Astrocyte (in vitro differentiated cells and primary cell): ENCODE data around the gene OR6C4. TPM values are rescaled to one million over a fixed set of nuclear protein-coding genes. Genes with fewer than 3 reads are reported as not detected.
"Not testable (repeated sequence)": the region's sequence is repeated elsewhere in the genome, so short reads cannot be mapped to it uniquely, and the experiment has no call there.

Experiments
- DNase-seq: peaks from one replicate; pipeline ENCODE4 v3.0.0-alpha.2; 2010; ENCODE audit warnings: low read depth
- FAIRE-seq: peaks from 2 replicates; lab custom pipeline; 2011; peaks lifted over from hg19 to GRCh38; lab: Jason Lieb, UNC
- H2AFZ ChIP-seq: 2 replicates; pipeline ENCODE4 v1.6.0; 2012; ENCODE audit warnings: low read depth, low read length, inconsistent platforms
- H3K27ac ChIP-seq: 2 replicates; pipeline ENCODE4 v1.5.1; 2011; ENCODE audit warnings: low read depth, low read length, inconsistent platforms
- H3K27me3 ChIP-seq: 2 replicates; pipeline ENCODE4 v1.6.0; 2011; ENCODE audit warnings: low read length, inconsistent platforms; ENCODE audit not compliant: insufficient read depth
- H3K36me3 ChIP-seq: 2 replicates; pipeline ENCODE4 v1.5.1; 2011; ENCODE audit warnings: low read length, inconsistent platforms; ENCODE audit not compliant: insufficient read depth
- H3K4me1 ChIP-seq: 2 replicates; pipeline ENCODE4 v1.5.1; 2011; ENCODE audit warnings: low read length, inconsistent platforms; ENCODE audit not compliant: insufficient read depth
- H3K4me2 ChIP-seq: 2 replicates; pipeline ENCODE4 v1.6.0; 2012; ENCODE audit warnings: low read length, inconsistent platforms
- H3K4me3 ChIP-seq: 2 replicates; pipeline ENCODE4 v1.5.1; 2011; ENCODE audit warnings: low read depth, mild to moderate bottlenecking, low read length, inconsistent platforms; ENCODE audit not compliant: insufficient read depth
- H3K79me2 ChIP-seq: 2 replicates; pipeline ENCODE4 v1.6.0; 2012; ENCODE audit warnings: mild to moderate bottlenecking, low read length, inconsistent platforms; ENCODE audit not compliant: insufficient read depth
- H3K9ac ChIP-seq: 2 replicates; pipeline ENCODE4 v1.6.0; 2012; ENCODE audit warnings: mild to moderate bottlenecking, low read length, inconsistent platforms
- H3K9me3 ChIP-seq: 2 replicates; pipeline ENCODE4 v1.5.1; 2012; ENCODE audit warnings: low read depth, mild to moderate bottlenecking, low read length, inconsistent platforms; ENCODE audit not compliant: insufficient read depth
- H4K20me1 ChIP-seq: 2 replicates; pipeline ENCODE4 v1.6.0; 2012; ENCODE audit warnings: low read length, inconsistent platforms; ENCODE audit not compliant: insufficient read depth
- H3K27ac Mint-ChIP-seq: one replicate; pipeline ENCODE4 v1.8.0; 2021; ENCODE audit warnings: mild to moderate bottlenecking, mixed read lengths; ENCODE audit not compliant: unreplicated experiment
- H3K27me3 Mint-ChIP-seq: one replicate; pipeline ENCODE4 v1.8.0; 2021; ENCODE audit warnings: low read depth, mixed read lengths; ENCODE audit not compliant: unreplicated experiment
- H3K36me3 Mint-ChIP-seq: one replicate; pipeline ENCODE4 v1.8.0; 2021; ENCODE audit warnings: low read depth, mixed read lengths; ENCODE audit not compliant: unreplicated experiment
- H3K4me1 Mint-ChIP-seq: one replicate; pipeline ENCODE4 v1.8.0; 2021; ENCODE audit warnings: low read depth, mixed read lengths; ENCODE audit not compliant: unreplicated experiment
- H3K4me3 Mint-ChIP-seq: one replicate; pipeline ENCODE4 v1.8.0; 2021; ENCODE audit warnings: mild to moderate bottlenecking, moderate library complexity, mixed read lengths; ENCODE audit not compliant: unreplicated experiment
- H3K9me3 Mint-ChIP-seq: one replicate; pipeline ENCODE4 v1.8.0; 2021; ENCODE audit warnings: mild to moderate bottlenecking, mixed read lengths; ENCODE audit not compliant: unreplicated experiment
- CTCF ChIP-seq: IDR thresholded peaks from 2 replicates; pipeline ENCODE4 v1.5.1; 2011; ENCODE audit warnings: low read depth, mild to moderate bottlenecking, inconsistent platforms, low read length, moderate library complexity; ENCODE audit not compliant: insufficient read depth
- EZH2 ChIP-seq: IDR thresholded peaks from 2 replicates; pipeline ENCODE4 v1.6.1; 2012; ENCODE audit warnings: mild to moderate bottlenecking, low read length, inconsistent platforms; ENCODE audit not compliant: insufficient read depth
- total RNA-seq: library from RNA; stranded (reverse); gene quantifications from 2 replicates; pipeline ENCODE4 v1.2.1, GENCODE V29; 2021

The OR6C4 gene
- total RNA-seq, 1 donor from 2014 or later: not detected

- Mint-ChIP-seq H3K27me3 (no peaks in the 10 kb centered on the region), H3K9me3 (peaks cover 8% of the 10 kb centered on the region), H3K36me3 (no peaks in the 10 kb centered on the region), H3K4me3 (no peak overlapping the region), H3K27ac (no peak overlapping the region), H3K4me1 (no peaks in the 10 kb centered on the region)
- H3K4me2 ChIP-seq: no peak overlapping the region
- H3K9ac ChIP-seq: no peak overlapping the region
- H3K4me1 ChIP-seq: no peaks in the 10 kb centered on the region
- no peak overlapping the region for H2AFZ ChIP-seq
- H4K20me1 ChIP-seq: no peaks in the 10 kb centered on the region
- no peaks in the 10 kb centered on the region for H3K79me2 ChIP-seq
- no peak overlapping the region for H3K4me3 ChIP-seq
- H3K27me3 ChIP-seq: no peaks in the 10 kb centered on the region
- DNase-seq: no peak
- TF ChIP-seq EZH2 (no peak), CTCF (no peak)
- no peak overlapping the region for H3K27ac ChIP-seq
- no peak for FAIRE-seq
- H3K9me3 ChIP-seq: no peaks in the 10 kb centered on the region
- no peaks in the 10 kb centered on the region for H3K36me3 ChIP-seq
Measured at GRCh38 chr12:55515696-55516095, 33.7 kb upstream of the OR6C4 start.

- H3K9me3 ChIP-seq: no peaks in the 10 kb centered on the region
- peaks cover 8% of the 10 kb centered on the region for H3K9me3 Mint-ChIP-seq
- H3K79me2 ChIP-seq: no peaks in the 10 kb centered on the region
- H3K27ac ChIP-seq: no peak overlapping the region
- no peak overlapping the region for H3K4me3 ChIP-seq
- FAIRE-seq (no peak), DNase-seq (no peak)
- no peaks in the 10 kb centered on the region for H3K4me1 Mint-ChIP-seq
- no peaks in the 10 kb centered on the region for H3K4me1 ChIP-seq
- no peaks in the 10 kb centered on the region for H4K20me1 ChIP-seq
- no peaks in the 10 kb centered on the region for H3K27me3 ChIP-seq
- TF ChIP-seq CTCF (no peak), EZH2 (no peak)
- H3K9ac ChIP-seq: no peak overlapping the region
- H3K36me3 ChIP-seq: no peaks in the 10 kb centered on the region
- H3K4me2 ChIP-seq: no peak overlapping the region
- H3K27ac Mint-ChIP-seq: no peak overlapping the region
- no peak overlapping the region for H3K4me3 Mint-ChIP-seq
- no peaks in the 10 kb centered on the region for H3K27me3 Mint-ChIP-seq
- H2AFZ ChIP-seq: no peak overlapping the region
- H3K36me3 Mint-ChIP-seq: no peaks in the 10 kb centered on the region
Measured at GRCh38 chr12:55516391-55516790, 33.0 kb upstream of the OR6C4 start.

DNA sequence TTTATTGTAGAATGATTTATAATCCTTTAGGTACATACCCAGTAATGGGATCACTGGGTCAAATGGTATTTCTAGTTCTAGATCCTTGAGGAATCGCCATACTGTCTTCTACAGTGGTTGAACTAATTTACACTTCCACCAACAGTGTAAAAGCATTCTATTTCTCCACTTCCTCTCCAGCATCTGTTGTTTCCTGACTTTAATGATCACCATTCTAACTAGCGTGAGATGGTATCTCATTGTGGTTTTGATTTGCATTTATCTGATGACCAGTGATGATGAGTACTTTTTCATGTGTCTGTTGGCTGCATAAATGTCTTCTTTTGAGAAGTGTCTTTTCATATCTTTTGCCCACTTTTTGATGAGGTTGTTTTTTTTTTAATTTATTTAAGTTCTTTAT, 1.2 kb upstream of the OR6C4 start:
- H2AFZ ChIP-seq, H3K36me3 ChIP-seq, H3K79me2 ChIP-seq, H3K4me1 ChIP-seq, H3K9me3 Mint-ChIP-seq, H3K4me3 ChIP-seq, H3K9ac ChIP-seq, H3K4me1 Mint-ChIP-seq, H3K36me3 Mint-ChIP-seq, FAIRE-seq, H3K4me3 Mint-ChIP-seq, H3K27ac Mint-ChIP-seq, H3K27me3 Mint-ChIP-seq, H4K20me1 ChIP-seq, DNase-seq, H3K9me3 ChIP-seq, H3K27me3 ChIP-seq, H3K27ac ChIP-seq, H3K4me2 ChIP-seq: not testable (repeated sequence)
